B cell (primary cell): ENCODE measurements around the gene ZNF827. TPM values are rescaled to one million over a fixed set of nuclear protein-coding genes. Genes with fewer than 3 reads are reported as not detected.

Experiments
- ATAC-seq: fragments of 200-7000 bp; cut with Tn5 transposase; one replicate; pipeline ENCODE4 v1.10.0; 2021; ENCODE audit warnings: low read depth, mild to moderate bottlenecking, moderate number of reproducible peaks, moderate library complexity
- CTCF ChIA-PET: fragments of 350-600 bp; sonication (Branson Sonifier 250); formaldehyde crosslinking; loops from one replicate; lab custom pipeline; 2021; ENCODE audit warnings: antibody characterized with exemption, inconsistent platforms; lab: Charles Lee
- POLR2A ChIA-PET: fragments of 350-600 bp; sonication (Branson Sonifier 250); formaldehyde crosslinking; loops from one replicate; lab custom pipeline; 2021; ENCODE audit warnings: antibody characterized with exemption; lab: Charles Lee
- DNase-seq: peaks from one replicate; pipeline ENCODE4 v3.0.0; 2013
- H2AFZ ChIP-seq: 2 replicates; pipeline ENCODE4 v1.6.1; 2012; ENCODE audit warnings: mild to moderate bottlenecking, low read depth, low read length; ENCODE audit not compliant: insufficient read depth, poor library complexity, severe bottlenecking
- H3K27ac ChIP-seq, 2 donors: 1 replicate in 1 of 2; 2 replicates in 1 of 2; pipeline ENCODE4 v1.5.1; 2012 to 2013; ENCODE audit warnings: low read length in 2 of 2, mild to moderate bottlenecking in 2 of 2, moderate library complexity in 1 of 2
- H3K27me3 ChIP-seq, 4 experiments: fragments of 200-600 bp in 1 of 4; sonication (generic) in 1 of 4; replicated peaks in 1 of 4; 1 replicate in 2 of 4; 2 replicates in 2 of 4; pipeline versions ENCODE4 v1.6.1 to v1.7.0; 2013 to 2016; ENCODE audit warnings: low read length in 3 of 4, mild to moderate bottlenecking in 2 of 4, mixed read lengths in 1 of 4, moderate library complexity in 1 of 4; ENCODE audit not compliant: insufficient read depth in 4 of 4, control insufficient read depth in 3 of 4; ENCODE audit errors: control extremely low read depth in 1 of 4
- H3K36me3 ChIP-seq, 2 experiments: replicated peaks in 1 of 2; 1 replicate in 1 of 2; 2 replicates in 1 of 2; pipeline versions ENCODE4 v1.6.1 to v1.7.1; 2013; ENCODE audit warnings: low read length in 1 of 2; ENCODE audit not compliant: insufficient read depth in 2 of 2, control insufficient read depth in 1 of 2; ENCODE audit errors: control extremely low read depth in 1 of 2, extremely low read depth in 1 of 2
- H3K4me1 ChIP-seq, 2 donors: fragments of 200-600 bp in 1 of 2; sonication (generic) in 1 of 2; 1 replicate in 1 of 2; 2 replicates in 1 of 2; pipeline versions ENCODE4 v1.5.1 to v1.6.1; 2013 to 2017; ENCODE audit warnings: low read length in 2 of 2; ENCODE audit not compliant: control insufficient read depth in 2 of 2, insufficient read depth in 2 of 2
- H3K4me2 ChIP-seq: replicated peaks from 2 replicates; pipeline ENCODE3; 2012; ENCODE audit warnings: mild to moderate bottlenecking, low read depth, low read length; ENCODE audit not compliant: poor library complexity, severe bottlenecking
- H3K4me3 ChIP-seq, 5 experiments: fragments of 200-600 bp in 1 of 5; sonication (generic) in 1 of 5; 1 replicate in 3 of 5; 2 replicates in 2 of 5; pipeline versions ENCODE4 v1.5.1 to v1.7.0; 2011 to 2016; ENCODE audit warnings: low read length in 4 of 5, mild to moderate bottlenecking in 4 of 5, low read depth in 2 of 5, control low read depth in 1 of 5, moderate library complexity in 1 of 5; ENCODE audit not compliant: insufficient read depth in 1 of 5; ENCODE audit errors: control extremely low read depth in 1 of 5, extremely low read depth in 1 of 5
- H3K79me2 ChIP-seq: fragments of 200-600 bp; sonication (generic); one replicate; pipeline ENCODE4 v1.6.0; 2016; ENCODE audit warnings: low read length; ENCODE audit not compliant: control insufficient read depth, insufficient read depth
- H3K9ac ChIP-seq: fragments of 200-600 bp; sonication (generic); 2 replicates; pipeline ENCODE4 v1.6.1; 2017; ENCODE audit warnings: mild to moderate bottlenecking, low read length, moderate library complexity
- H3K9me3 ChIP-seq, 3 donors: one replicate each; pipeline versions ENCODE4 v1.6.1 to v1.7.1; 2013; ENCODE audit warnings: low read length in 2 of 3; ENCODE audit not compliant: control insufficient read depth in 2 of 3, insufficient read depth in 1 of 3; ENCODE audit errors: control extremely low read depth in 1 of 3
- H4K20me1 ChIP-seq: 2 replicates; pipeline ENCODE4 v1.6.0; 2012; ENCODE audit warnings: mild to moderate bottlenecking, low read length; ENCODE audit not compliant: insufficient read depth, control insufficient read depth, poor library complexity, severe bottlenecking
- H3K27ac Mint-ChIP-seq: one replicate; pipeline ENCODE4 v1.8.0; 2021; ENCODE audit warnings: mixed read lengths
- H3K27me3 Mint-ChIP-seq: one replicate; pipeline ENCODE4 v1.8.0; 2021; ENCODE audit warnings: mixed read lengths
- H3K4me1 Mint-ChIP-seq: one replicate; pipeline ENCODE4 v1.8.0; 2021; ENCODE audit warnings: mixed read lengths
- H3K4me3 Mint-ChIP-seq: one replicate; pipeline ENCODE4 v1.8.0; 2021; ENCODE audit warnings: mixed read lengths
- H3K9me3 Mint-ChIP-seq: one replicate; pipeline ENCODE4 v1.8.0; 2022; ENCODE audit warnings: mixed read lengths; ENCODE audit not compliant: insufficient read depth
- CTCF ChIP-seq: fragments of 200-600 bp; IDR thresholded peaks from one replicate; pipeline ENCODE4 v1.8.0; 2022; ENCODE audit warnings: antibody characterized with exemption, mild to moderate bottlenecking
- EZH2 ChIP-seq: IDR thresholded peaks from 2 replicates; pipeline ENCODE4 v1.6.1; 2012; ENCODE audit warnings: borderline replicate concordance, low read depth, mild to moderate bottlenecking, moderate library complexity, low read length; ENCODE audit not compliant: insufficient read depth, poor library complexity, severe bottlenecking
- WGBS: methylation state at CpG from one replicate; pipeline ENCODE4 v1.1.5; 2013; ENCODE audit warnings: missing lambda C conversion rate; ENCODE audit not compliant: insufficient coverage; 5-methylcytosine and 5-hydroxymethylcytosine counted together
- intact Hi-C: fragments of 100-400 bp; cut with micrococcal nuclease; formaldehyde crosslinking; loops from one replicate; pipeline ENCODE4 v1.10.0; 2022
- polyA plus RNA-seq: library from polyadenylated mRNA; depleted of rRNA; stranded (reverse); fragments of >200 nt; gene quantifications from 2 replicates; pipeline ENCODE4 v1.2.3, GENCODE V29; 2012
- total RNA-seq, 2 donors: library from RNA; stranded (reverse); fragments of 120-200 nt in 1 of 2; gene quantifications; 1 replicate in 1 of 2; 2 replicates in 1 of 2; pipeline versions ENCODE4 v1.2.3 to v1.2.4, GENCODE V29; 2013 to 2022

The ZNF827 gene
- total and polyA plus RNA-seq, 2 donors (not counting 1 experiment from before 2014, with no cell fraction given): 20.6 to 30.1 TPM

GRCh38 chr4:145907812-145908211, 30.8 kb downstream of the ZNF827 start:
- TF ChIP-seq EZH2 (no peak), CTCF (no peak)
- no peaks in the 10 kb centered on the region for H3K36me3 ChIP-seq
- peaks cover 63% of the 10 kb centered on the region for H3K79me2 ChIP-seq
- no peak overlapping the region for H3K4me2 ChIP-seq
- Mint-ChIP-seq H3K4me1 (peaks cover 44% of the 10 kb centered on the region), H3K4me3 (no peak overlapping the region), H3K9me3 (no peaks in the 10 kb centered on the region), H3K27me3 (no peaks in the 10 kb centered on the region), H3K27ac (no peak overlapping the region)
- DNase-seq (no peak), ATAC-seq (no peak)
- ChIA-PET CTCF (no interaction called here), POLR2A (no interaction called here)
- no peaks in the 10 kb centered on the region for H3K4me1 ChIP-seq
- H3K27ac ChIP-seq: no peak overlapping the region
- peaks cover 11% of the 10 kb centered on the region for H4K20me1 ChIP-seq
- H3K27me3 ChIP-seq: no peaks in the 10 kb centered on the region
- intact Hi-C loops: no loop called here
- no peaks in the 10 kb centered on the region for H3K9me3 ChIP-seq
- no CpG with 5 or more reads among the region's 3 CpGs for WGBS
- no peak overlapping the region for H2AFZ ChIP-seq
- no peak overlapping the region for H3K9ac ChIP-seq
- no peak overlapping the region for H3K4me3 ChIP-seq

- H3K79me2 ChIP-seq: peaks cover 63% of the 10 kb centered on the region
Measured at GRCh38 chr4:145907390-145907789, 31.2 kb downstream of the ZNF827 start.

More at GRCh38 chr4:145907390-145907789, 31.2 kb downstream of the ZNF827 start:
- Mint-ChIP-seq H3K9me3 (no peaks in the 10 kb centered on the region), H3K27me3 (no peaks in the 10 kb centered on the region), H3K4me1 (peaks cover 41% of the 10 kb centered on the region), H3K27ac (no peak overlapping the region), H3K4me3 (no peak overlapping the region)
- no peaks in the 10 kb centered on the region for H3K27me3 ChIP-seq
- 86% methylated on average over 3 of the region's 4 CpGs for WGBS
- H3K9me3 ChIP-seq: no peaks in the 10 kb centered on the region
- intact Hi-C loops: no loop called here
- ChIA-PET POLR2A (no interaction called here), CTCF (interaction anchor here (1.5 kb wide), 1 partner anchor 11 kb away, joined by 3 read pairs; no protein-coding TSS in a partner anchor)
- H3K27ac ChIP-seq: no peak overlapping the region
- DNase-seq (no peak), ATAC-seq (no peak)
- peaks cover 1 to 3% of the 10 kb centered on the region in 2 experiments for H3K36me3 ChIP-seq
- TF ChIP-seq CTCF (no peak), EZH2 (no peak)
- no peak overlapping the region for H3K4me3 ChIP-seq
- no peak overlapping the region for H2AFZ ChIP-seq
- H3K4me1 ChIP-seq: no peaks in the 10 kb centered on the region
- H3K4me2 ChIP-seq: no peak overlapping the region
- no peak overlapping the region for H3K9ac ChIP-seq
- peaks cover 11% of the 10 kb centered on the region for H4K20me1 ChIP-seq
